Measurements from ENCODE around the gene WFDC8.
A peak's percentile ranks its signal among the peaks of the same experiment; 100 is the strongest.

WFDC8 gene

DNA sequence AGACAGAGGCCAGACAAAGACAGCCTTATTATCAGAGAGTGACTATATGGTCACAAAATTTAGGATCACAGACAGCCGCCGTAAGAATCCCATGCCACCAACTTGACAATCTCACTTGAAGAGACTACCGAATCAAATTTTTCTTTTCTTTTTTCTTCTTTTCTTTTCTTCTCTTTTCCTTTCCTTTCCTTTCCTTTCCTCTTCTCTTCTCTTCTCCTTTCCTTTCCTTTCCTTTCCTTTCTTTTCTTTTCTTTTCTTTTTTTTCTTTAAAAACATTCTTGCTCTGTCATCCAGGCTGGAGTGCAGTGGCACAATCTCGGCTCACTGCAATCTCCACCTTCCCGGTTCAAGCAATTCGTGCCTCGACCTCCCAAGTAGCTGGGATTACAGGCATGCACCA lies 30.7 kb downstream of the WFDC8 start:
- no peak overlapping the region for H3K9ac ChIP-seq (ENCODE audit: low read depth, low read length)
- no peak overlapping the region for H3K4me3 ChIP-seq (ENCODE audit: low read length)
- H3K4me1 ChIP-seq (ENCODE audit: insufficient read depth, low read length), result no peaks in the 10 kb centered on the region
- no peaks in the 10 kb centered on the region for H3K27me3 ChIP-seq (ENCODE audit: insufficient read depth, low read length)
- H3K36me3 ChIP-seq (ENCODE audit: insufficient read depth, low read depth, low read length), result no peaks in the 10 kb centered on the region
- H3K27ac ChIP-seq (ENCODE audit: low read length), result no peak overlapping the region
- H3K9me3 ChIP-seq (ENCODE audit: insufficient read depth, low read depth, low read length), result no peaks in the 10 kb centered on the region

DNA sequence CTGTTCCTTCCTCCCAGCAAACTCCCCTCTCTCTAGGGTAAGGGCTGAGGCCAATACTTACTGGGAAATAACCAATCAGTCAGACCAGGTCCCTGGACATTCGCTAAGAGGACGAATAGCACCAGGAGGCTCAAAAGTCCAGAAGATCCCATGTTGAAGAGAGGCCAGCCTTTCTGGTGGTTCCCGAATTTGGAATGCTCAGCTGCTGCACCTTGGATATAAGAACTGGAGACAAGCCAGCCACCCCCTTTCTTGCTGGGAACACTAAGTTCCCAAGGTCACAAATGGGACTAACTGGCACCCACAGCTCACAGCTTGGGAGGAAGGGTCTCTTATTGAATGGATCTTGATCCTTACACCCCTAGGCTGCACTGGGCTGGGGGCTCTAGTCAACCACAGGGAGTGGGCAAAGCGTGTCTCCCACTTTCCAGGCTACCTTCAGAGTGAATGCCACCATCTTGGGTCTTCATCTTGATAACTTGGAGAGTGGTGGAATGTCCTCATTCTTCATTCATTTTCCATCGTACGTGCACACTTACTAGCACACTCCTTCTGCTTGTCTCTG lies 31.8 kb downstream of the WFDC8 start, which contains the start of gene EPPIN:
Gene EPPIN, minus strand, starts transcription at position 196 of the 565 bp plus-strand sequence. Its CDS starts 44 bp downstream, at position 152.
- Histone ChIP-seq H3K9ac (ENCODE audit: low read depth, low read length) (no peak within 1 kb of the TSS), H3K36me3 (ENCODE audit: insufficient read depth, low read depth, low read length) (no peaks in the 10 kb centered on the region), H3K27me3 (ENCODE audit: insufficient read depth, low read length) (no peaks in the 10 kb centered on the region), H3K4me3 (ENCODE audit: low read length) (no peak within 1 kb of the TSS), H3K27ac (ENCODE audit: low read length) (no peak within 1 kb of the TSS), H3K9me3 (ENCODE audit: insufficient read depth, low read depth, low read length) (no peaks in the 10 kb centered on the region), H3K4me1 (ENCODE audit: insufficient read depth, low read length) (no peaks in the 10 kb centered on the region)

DNA sequence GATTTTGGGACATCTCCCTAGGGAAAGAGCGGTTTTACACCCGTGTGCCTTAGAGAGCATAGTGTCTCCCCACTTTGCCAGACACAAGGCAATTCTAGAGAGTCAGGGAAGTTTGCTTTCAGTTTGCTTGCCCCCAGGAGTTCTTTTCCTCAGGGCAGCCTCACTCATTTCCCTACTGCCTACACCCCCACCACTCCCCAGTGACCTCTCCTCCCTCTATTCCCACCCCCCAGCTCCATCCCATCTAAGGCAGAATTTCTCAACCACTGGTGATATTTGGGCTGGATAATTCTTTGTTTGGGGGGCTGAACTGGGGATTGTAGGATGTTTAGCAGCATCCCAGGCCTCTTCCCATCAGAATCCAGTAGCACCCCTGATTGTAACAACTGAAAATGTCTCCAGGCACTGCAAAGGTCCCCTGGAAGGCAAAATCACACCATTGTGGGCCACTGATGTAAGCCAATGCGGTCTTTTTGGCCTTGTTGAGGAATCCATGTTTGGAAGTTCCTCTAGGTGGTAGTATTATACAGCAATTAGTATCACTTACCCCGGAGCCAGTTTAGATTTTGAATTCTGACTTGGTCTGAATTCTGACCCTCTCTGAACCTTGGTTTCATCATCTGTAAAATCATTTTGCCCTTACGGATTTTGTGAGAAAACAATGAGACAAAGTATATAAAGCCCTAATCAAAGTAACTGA lies 33.2 kb downstream of the WFDC8 start:
- H3K4me3 ChIP-seq (ENCODE audit: low read length), result no peak overlapping the region
- no peaks in the 10 kb centered on the region for H3K27me3 ChIP-seq (ENCODE audit: insufficient read depth, low read length)
- H3K9me3 ChIP-seq (ENCODE audit: insufficient read depth, low read depth, low read length), result no peaks in the 10 kb centered on the region
- H3K36me3 ChIP-seq (ENCODE audit: insufficient read depth, low read depth, low read length), result no peaks in the 10 kb centered on the region
- H3K4me1 ChIP-seq (ENCODE audit: insufficient read depth, low read length), result no peaks in the 10 kb centered on the region
- no peak overlapping the region for H3K27ac ChIP-seq (ENCODE audit: low read length)
- peak overlapping the region; percentile 19; the same call in 1 of the 2 replicates for H3K9ac ChIP-seq (ENCODE audit: low read depth, low read length)

DNA sequence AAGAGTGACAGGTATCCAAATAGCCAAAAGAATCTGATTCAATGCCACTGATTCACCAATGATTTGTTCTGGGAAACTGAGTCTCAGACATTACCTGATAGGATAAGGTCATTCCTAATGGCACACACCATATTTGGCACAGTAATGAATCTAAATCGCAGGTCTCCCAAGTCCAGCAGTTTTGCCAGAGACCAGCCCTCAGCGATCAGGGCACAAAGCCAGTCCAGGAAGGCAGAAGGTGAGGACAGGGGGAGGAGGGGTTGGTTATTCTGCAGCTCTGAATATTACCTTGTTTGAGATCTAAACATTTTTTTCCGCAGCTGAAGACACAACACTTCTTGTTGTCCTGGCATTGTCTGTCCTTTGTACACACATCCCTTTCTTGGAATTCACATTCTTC lies 33.7 kb downstream of the WFDC8 start:
- Histone ChIP-seq H3K27me3 (ENCODE audit: insufficient read depth, low read length) (no peaks in the 10 kb centered on the region), H3K9me3 (ENCODE audit: insufficient read depth, low read depth, low read length) (no peaks in the 10 kb centered on the region), H3K4me3 (ENCODE audit: low read length) (no peak overlapping the region), H3K36me3 (ENCODE audit: insufficient read depth, low read depth, low read length) (no peaks in the 10 kb centered on the region), H3K4me1 (ENCODE audit: insufficient read depth, low read length) (no peaks in the 10 kb centered on the region), H3K9ac (ENCODE audit: low read depth, low read length) (peak overlapping the region; percentile 19; the same call in 1 of the 2 replicates), H3K27ac (ENCODE audit: low read length) (no peak overlapping the region)

DNA sequence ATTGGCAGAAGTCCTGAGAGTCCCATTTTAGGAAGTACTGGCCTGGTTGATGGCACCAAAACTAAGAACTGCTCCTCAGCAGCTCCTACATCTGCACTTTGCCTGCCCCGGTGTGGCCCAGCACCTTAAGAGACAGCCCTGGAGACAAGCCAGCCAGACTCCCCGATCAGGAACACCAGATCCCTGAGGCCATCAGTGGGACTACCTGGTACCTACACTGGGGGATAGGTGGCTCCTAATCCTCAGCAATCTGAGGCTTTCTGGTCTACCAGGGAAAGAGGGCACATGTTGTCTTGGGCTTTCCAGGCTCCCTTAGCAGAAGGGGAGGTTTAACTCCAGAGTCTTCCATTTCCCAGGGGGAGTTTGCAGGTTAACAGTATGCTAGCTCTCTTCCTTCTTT lies 39.7 kb downstream of the WFDC8 start, which contains the start of gene WFDC6:
Gene WFDC6, minus strand, starts transcription at position 101 of the 400 bp plus-strand sequence. Its CDS starts 75 bp downstream, at position 26.
- Histone ChIP-seq H3K4me3 (ENCODE audit: low read length) (no peak within 1 kb of the TSS), H3K9ac (ENCODE audit: low read depth, low read length) (no peak within 1 kb of the TSS), H3K4me1 (ENCODE audit: insufficient read depth, low read length) (no peaks in the 10 kb centered on the region), H3K27me3 (ENCODE audit: insufficient read depth, low read length) (no peaks in the 10 kb centered on the region), H3K9me3 (ENCODE audit: insufficient read depth, low read depth, low read length) (no peaks in the 10 kb centered on the region), H3K36me3 (ENCODE audit: insufficient read depth, low read depth, low read length) (no peaks in the 10 kb centered on the region), H3K27ac (ENCODE audit: low read length) (no peak within 1 kb of the TSS)

DNA sequence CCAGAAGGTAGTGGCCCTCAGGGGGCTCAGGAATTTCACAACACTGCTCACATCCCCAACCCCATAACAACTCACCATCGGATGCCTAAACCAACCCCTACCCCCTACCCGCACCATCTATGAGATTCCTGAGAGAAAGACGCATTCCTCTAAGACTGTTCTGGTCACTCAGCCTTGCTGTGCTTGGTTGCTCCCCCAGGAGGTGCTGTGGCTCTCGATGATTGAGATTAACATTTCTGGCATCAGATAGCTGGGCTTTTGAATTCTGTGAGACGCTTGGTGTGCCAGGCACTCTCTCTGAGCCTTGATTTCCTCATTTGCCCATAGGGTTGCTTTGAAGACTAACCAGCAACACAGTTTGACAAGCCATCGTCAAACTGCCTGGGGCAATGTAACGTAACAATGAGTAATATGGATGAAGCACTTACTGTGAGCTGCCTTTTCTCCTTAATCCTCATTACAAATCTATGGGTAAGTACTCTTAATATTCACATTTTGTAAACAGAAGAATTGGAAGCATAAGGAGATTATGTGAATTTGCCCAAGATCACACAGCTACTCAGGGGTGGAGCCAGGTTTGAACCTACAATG lies 40.8 kb downstream of the WFDC8 start:
- Histone ChIP-seq H3K36me3 (ENCODE audit: insufficient read depth, low read depth, low read length) (no peaks in the 10 kb centered on the region), H3K9ac (ENCODE audit: low read depth, low read length) (no peak overlapping the region), H3K4me3 (ENCODE audit: low read length) (no peak overlapping the region), H3K9me3 (ENCODE audit: insufficient read depth, low read depth, low read length) (no peaks in the 10 kb centered on the region), H3K27me3 (ENCODE audit: insufficient read depth, low read length) (no peaks in the 10 kb centered on the region), H3K4me1 (ENCODE audit: insufficient read depth, low read length) (no peaks in the 10 kb centered on the region), H3K27ac (ENCODE audit: low read length) (no peak overlapping the region)

DNA sequence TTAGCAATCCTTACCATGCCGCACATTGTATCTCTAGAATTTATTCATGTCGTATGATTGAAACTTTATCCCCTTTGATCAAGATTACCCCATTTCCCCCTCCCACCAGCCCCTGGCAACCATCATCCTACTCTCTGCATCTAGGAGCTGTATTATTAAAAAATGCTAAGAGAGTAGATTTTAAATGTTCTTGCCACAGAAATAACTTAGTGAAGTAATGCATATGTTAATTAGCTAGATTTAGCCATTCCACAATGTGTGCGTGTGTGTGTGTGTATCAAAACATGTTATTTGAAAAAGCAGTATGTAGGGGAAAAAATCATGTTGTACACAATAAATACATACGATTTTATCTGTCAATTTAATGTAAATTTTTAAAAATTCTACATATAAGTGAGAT lies 51.8 kb downstream of the WFDC8 start:
- H3K9ac ChIP-seq (ENCODE audit: low read depth, low read length), result no peak overlapping the region
- no peaks in the 10 kb centered on the region; the same call in 1 of the 2 replicates for H3K27me3 ChIP-seq (ENCODE audit: insufficient read depth, low read length)
- no peak overlapping the region for H3K27ac ChIP-seq (ENCODE audit: low read length)
- no peak overlapping the region for H3K4me3 ChIP-seq (ENCODE audit: low read length)
- no peaks in the 10 kb centered on the region for H3K4me1 ChIP-seq (ENCODE audit: insufficient read depth, low read length)
- no peaks in the 10 kb centered on the region for H3K9me3 ChIP-seq (ENCODE audit: insufficient read depth, low read depth, low read length)
- no peaks in the 10 kb centered on the region for H3K36me3 ChIP-seq (ENCODE audit: insufficient read depth, low read depth, low read length)

DNA sequence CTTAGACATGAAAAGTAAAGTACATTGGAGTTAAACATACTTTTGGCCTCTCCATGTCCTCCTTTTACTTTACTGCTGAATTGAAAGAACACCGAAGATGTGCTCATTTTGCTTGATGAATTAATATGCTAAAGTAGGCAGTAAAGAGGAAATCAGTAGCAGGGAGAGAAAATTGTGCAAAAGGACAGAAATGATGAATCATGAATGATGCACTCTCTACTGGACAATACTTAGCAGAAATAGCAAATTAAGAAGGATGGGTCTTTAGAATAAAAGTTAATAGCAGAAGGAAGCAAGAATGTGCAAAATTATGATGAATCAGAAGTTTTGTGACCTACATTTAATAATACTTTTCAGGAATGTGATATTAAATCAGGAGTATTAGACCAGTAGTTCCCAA lies 55.3 kb downstream of the WFDC8 start:
- no peaks in the 10 kb centered on the region for H3K4me1 ChIP-seq (ENCODE audit: insufficient read depth, low read length)
- no peaks in the 10 kb centered on the region; the same call in 1 of the 2 replicates for H3K27me3 ChIP-seq (ENCODE audit: insufficient read depth, low read length)
- H3K9me3 ChIP-seq (ENCODE audit: insufficient read depth, low read depth, low read length), result no peaks in the 10 kb centered on the region
- no peak overlapping the region for H3K27ac ChIP-seq (ENCODE audit: low read length)
- no peak overlapping the region for H3K9ac ChIP-seq (ENCODE audit: low read depth, low read length)
- no peak overlapping the region for H3K4me3 ChIP-seq (ENCODE audit: low read length)
- no peaks in the 10 kb centered on the region for H3K36me3 ChIP-seq (ENCODE audit: insufficient read depth, low read depth, low read length)

DNA sequence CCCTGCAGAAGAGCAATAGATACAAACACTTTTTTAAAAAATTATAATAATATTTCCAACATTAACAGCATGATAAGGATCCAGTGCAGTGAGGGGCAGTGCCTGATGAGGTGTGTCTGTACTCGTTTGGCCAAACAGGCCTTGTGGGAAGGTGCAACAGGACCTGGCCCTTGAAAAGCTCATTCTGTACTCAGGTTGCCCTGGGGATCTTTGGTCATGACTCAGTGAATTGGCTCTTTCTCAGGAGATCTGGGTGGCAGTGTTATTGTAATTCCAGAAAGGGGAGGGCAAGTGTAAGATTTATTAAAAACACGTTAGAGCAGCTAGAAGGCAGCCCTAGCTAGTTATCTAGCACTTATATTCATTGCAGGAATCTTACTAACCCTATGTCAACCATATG lies 60.8 kb downstream of the WFDC8 start:
- no peaks in the 10 kb centered on the region for H3K36me3 ChIP-seq (ENCODE audit: insufficient read depth, low read depth, low read length)
- H3K27me3 ChIP-seq (ENCODE audit: insufficient read depth, low read length), result no peaks in the 10 kb centered on the region; the same call in 1 of the 2 replicates
- H3K9me3 ChIP-seq (ENCODE audit: insufficient read depth, low read depth, low read length), result no peaks in the 10 kb centered on the region
- no peaks in the 10 kb centered on the region for H3K4me1 ChIP-seq (ENCODE audit: insufficient read depth, low read length)
- no peak overlapping the region for H3K9ac ChIP-seq (ENCODE audit: low read depth, low read length)
- no peak overlapping the region for H3K27ac ChIP-seq (ENCODE audit: low read length)
- H3K4me3 ChIP-seq (ENCODE audit: low read length), result no peak overlapping the region

DNA sequence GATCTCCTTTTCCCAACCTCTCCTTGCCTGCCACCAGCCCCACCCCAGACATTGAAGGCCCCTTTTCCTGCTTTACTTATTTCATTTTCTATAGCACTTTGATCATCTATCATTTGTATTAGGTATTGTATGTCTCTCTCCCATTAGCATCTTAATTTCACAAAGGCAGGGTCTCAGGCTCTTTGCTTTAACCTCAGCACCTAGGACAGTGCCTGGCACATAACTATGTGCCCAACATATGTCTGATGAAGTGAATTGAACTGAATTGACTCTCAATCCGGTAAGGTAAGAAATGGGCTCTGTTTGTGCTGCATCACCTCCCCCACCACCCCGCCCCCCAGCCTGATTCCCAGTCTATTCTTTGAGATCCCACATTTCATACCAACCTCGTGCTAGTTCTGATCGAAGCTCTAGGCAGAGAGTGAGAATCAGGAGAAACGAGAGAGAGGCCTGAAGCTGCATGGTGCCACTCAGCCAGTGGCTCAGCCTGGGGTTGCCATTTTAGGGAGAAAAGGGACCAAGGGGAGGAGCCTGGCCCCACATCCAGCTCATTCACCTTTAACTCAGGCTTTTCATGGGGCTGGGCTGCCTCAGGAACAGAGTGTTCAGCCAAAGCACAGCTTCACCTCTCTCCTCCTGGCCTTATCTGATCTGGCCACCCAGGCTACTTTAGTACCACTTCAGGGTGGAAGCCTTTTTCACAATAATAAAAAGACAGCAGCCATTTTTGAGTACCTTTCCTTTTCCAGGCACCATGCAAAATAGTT lies 63.8 kb downstream of the WFDC8 start, which contains the start of gene SPINT3:
Gene SPINT3, minus strand, starts transcription at position 476 of the 767 bp plus-strand sequence. Its CDS starts 14 bp downstream, at position 462.
- Histone ChIP-seq H3K4me3 (ENCODE audit: low read length) (no peak within 1 kb of the TSS), H3K27me3 (ENCODE audit: insufficient read depth, low read length) (peaks cover 12% of the 10 kb centered on the region; the same call in 1 of the 2 replicates), H3K4me1 (ENCODE audit: insufficient read depth, low read length) (no peaks in the 10 kb centered on the region), H3K9me3 (ENCODE audit: insufficient read depth, low read depth, low read length) (no peaks in the 10 kb centered on the region), H3K9ac (ENCODE audit: low read depth, low read length) (no peak within 1 kb of the TSS), H3K36me3 (ENCODE audit: insufficient read depth, low read depth, low read length) (no peaks in the 10 kb centered on the region), H3K27ac (ENCODE audit: low read length) (no peak within 1 kb of the TSS)

DNA sequence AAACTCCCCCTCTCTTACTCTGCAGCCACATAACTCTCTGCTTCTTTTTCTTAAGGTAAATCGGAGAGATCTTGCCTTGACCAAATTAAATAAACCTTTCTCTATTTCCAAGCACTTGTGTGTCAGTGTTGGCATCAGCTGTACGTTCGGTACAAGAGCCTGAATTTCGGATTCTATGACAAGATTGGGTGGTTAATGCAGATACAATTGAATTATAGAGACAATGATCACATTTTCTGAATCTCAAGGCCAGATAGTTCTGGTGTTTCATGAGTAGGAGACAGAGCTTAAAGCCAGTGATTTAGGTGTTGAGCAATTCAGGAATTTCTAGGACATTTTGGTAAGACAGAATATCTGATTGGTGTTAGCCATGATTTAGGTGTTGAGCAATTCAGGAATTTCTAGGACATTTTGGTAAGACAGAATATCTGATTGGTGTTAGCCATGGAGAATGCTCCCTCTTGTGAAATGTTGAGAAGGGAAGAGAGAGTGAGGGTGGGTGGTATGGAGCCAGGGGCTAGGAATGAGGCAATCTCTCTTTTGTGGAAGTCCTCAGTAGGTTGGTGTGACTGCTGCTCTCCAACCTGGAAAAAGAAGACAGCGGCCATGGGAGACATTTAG lies 68.7 kb downstream of the WFDC8 start:
- no peaks in the 10 kb centered on the region for H3K36me3 ChIP-seq (ENCODE audit: insufficient read depth, low read depth, low read length)
- H3K9ac ChIP-seq (ENCODE audit: low read depth, low read length), result no peak overlapping the region
- H3K27me3 ChIP-seq (ENCODE audit: insufficient read depth, low read length), result peaks cover 12% of the 10 kb centered on the region; the same call in 1 of the 2 replicates
- no peak overlapping the region for H3K27ac ChIP-seq (ENCODE audit: low read length)
- no peaks in the 10 kb centered on the region for H3K4me1 ChIP-seq (ENCODE audit: insufficient read depth, low read length)
- H3K9me3 ChIP-seq (ENCODE audit: insufficient read depth, low read depth, low read length), result no peaks in the 10 kb centered on the region
- H3K4me3 ChIP-seq (ENCODE audit: low read length), result no peak overlapping the region
